PFSK-1 (cell line): ENCODE results near the gene MSL2.

Experiments
- POLR2AphosphoS5 ChIP-seq: IDR thresholded peaks from 2 replicates; pipeline ENCODE4 v1.6.1; 2012; ENCODE audit warnings: low read depth, mild to moderate bottlenecking, control low read depth, low read length, moderate library complexity
- TAF1 ChIP-seq: IDR thresholded peaks from 2 replicates; pipeline ENCODE4 v1.6.1; 2012; ENCODE audit warnings: low read length, control low read depth, borderline replicate concordance; ENCODE audit not compliant: insufficient read depth

DNA sequence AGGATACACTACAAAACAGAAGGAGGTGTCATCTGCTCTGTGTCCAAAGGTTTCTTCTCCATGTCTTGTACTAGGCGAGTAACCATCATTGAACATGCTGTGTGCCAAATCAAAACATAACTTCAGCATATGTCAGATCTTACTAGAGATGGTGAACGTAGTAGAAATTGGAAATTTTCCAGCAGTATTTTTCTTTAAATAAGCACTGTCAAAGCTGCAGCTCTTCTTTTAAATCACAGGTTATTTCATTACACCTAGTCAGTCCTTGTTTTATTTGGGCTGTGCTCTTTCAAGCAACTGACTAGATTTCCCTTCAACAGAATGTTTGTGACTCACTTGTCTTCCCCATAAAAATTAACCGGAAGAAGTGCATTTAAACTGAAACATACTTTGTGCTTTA, 46.5 kb downstream of the MSL2 start:
- TF ChIP-seq POLR2AphosphoS5 (no peak), TAF1 (no peak)
